HEK293 (cell line): ENCODE results near the gene RHOF.

Experiments
- TCF7L2 ChIP-seq: IDR thresholded peaks from 2 replicates; pipeline ENCODE4 v1.6.1; 2011; ENCODE audit warnings: low read depth, mild to moderate bottlenecking, inconsistent platforms, low read length, moderate library complexity, borderline replicate concordance
- ZNF10 ChIP-seq: fragments of 450-650 bp; formaldehyde crosslinking; IDR thresholded peaks from 2 replicates; pipeline ENCODE4 v1.5.1; 2017; ENCODE audit warnings: missing biosample characterization, missing genetic modification characterization
- ZNF24 ChIP-seq: fragments of 450-650 bp; formaldehyde crosslinking; IDR thresholded peaks from 2 replicates; pipeline ENCODE4 v1.5.1; 2016; ENCODE audit warnings: missing biosample characterization, missing genetic modification characterization
- ZNF791 ChIP-seq: fragments of 450-650 bp; formaldehyde crosslinking; IDR thresholded peaks from 2 replicates; pipeline ENCODE4 v1.5.1; 2016; ENCODE audit warnings: missing biosample characterization, missing genetic modification characterization
- TF ChIP-seq, protein P1 (sequence below): fragments of 450-650 bp; formaldehyde crosslinking; IDR thresholded peaks from 2 replicates; pipeline ENCODE4 v1.5.1; 2016; ENCODE audit warnings: missing biosample characterization, missing genetic modification characterization

DNA sequence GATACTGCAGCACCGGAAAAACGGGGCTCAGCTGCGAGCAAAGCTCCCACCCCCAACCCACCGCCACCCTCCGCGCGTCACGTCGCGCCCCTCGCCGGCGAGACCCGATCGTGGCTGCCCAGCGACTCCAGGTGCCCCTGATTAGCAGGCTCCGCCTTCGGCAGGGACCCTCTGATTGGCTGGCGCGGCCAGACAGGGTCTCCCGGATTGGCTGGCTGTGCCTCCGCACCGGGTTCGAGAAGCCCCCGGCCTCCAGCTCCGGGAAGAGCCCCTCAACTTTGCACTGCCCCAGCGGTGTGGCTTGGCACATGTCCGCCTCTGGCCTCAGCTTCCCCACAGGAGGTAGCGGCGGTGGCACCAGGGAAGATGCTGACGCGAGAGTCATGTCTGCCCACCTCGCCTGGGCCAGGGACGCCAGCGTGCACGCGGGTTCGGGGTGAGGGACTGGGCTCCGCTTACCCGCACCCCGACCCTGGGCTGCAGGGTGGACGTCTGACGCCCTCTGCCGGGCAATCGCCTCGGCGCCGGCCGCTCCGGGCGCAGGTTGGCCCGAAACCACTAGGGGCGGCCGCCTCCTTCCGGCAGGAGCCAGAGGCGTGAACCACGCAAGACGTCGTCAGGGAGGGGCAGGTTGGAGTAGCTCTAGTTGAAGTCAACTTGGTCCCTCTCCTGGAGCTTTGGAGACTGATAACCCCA, 498 bp upstream of the RHOF start:
- TF ChIP-seq ZNF10 (tag by site-specific recombination) = no peak
- TF ChIP-seq, protein P1, sequence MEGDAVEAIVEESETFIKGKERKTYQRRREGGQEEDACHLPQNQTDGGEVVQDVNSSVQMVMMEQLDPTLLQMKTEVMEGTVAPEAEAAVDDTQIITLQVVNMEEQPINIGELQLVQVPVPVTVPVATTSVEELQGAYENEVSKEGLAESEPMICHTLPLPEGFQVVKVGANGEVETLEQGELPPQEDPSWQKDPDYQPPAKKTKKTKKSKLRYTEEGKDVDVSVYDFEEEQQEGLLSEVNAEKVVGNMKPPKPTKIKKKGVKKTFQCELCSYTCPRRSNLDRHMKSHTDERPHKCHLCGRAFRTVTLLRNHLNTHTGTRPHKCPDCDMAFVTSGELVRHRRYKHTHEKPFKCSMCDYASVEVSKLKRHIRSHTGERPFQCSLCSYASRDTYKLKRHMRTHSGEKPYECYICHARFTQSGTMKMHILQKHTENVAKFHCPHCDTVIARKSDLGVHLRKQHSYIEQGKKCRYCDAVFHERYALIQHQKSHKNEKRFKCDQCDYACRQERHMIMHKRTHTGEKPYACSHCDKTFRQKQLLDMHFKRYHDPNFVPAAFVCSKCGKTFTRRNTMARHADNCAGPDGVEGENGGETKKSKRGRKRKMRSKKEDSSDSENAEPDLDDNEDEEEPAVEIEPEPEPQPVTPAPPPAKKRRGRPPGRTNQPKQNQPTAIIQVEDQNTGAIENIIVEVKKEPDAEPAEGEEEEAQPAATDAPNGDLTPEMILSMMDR (tag by site-specific recombination) = peak; percentile 100
- TF ChIP-seq ZNF791 (tag by site-specific recombination) = no peak
- TF ChIP-seq TCF7L2 = no peak
- TF ChIP-seq ZNF24 (tag by site-specific recombination) = peak; percentile 85; the same call in 1 of the 2 replicates
